Measurements from ENCODE around the gene KYAT1. TPM values are rescaled to one million over a fixed set of nuclear protein-coding genes. Genes with fewer than 3 reads are reported as not detected.

KYAT1 gene
- total RNA-seq, 2 experiments from 2014 or later: 17.0 to 18.6 TPM

DNA sequence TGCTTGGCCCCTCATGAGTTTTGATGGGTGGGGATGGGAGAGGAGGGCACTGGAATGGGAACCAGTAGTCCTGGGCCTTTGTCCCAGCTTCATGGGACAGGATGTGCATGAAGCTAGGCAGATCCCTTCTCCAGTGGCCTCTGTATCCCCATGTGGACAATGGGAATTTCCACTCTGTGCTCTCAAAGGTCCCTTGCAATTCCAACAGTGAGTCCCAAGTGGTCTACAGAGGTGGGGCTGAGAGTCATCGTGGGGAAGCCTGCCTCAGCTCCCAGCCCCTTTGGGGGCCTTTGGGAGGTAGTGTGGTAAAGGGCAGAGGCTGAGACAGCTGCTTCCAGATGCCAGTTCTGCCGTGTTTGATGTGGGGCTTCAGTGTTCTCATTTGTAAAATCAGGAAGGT is 37.2 kb upstream of the KYAT1 start:
- DNase-seq (no peak), ATAC-seq (no peak)
- no peak for TF ChIP-seq CTCF (IDR thresholded peaks at IDR 0.05)
- intact Hi-C loops (cut with micrococcal nuclease): no loop called here
- H3K36me3 Mint-ChIP-seq (ENCODE audit: low read depth): peaks cover 9% of the 10 kb centered on the region
- H3K9me3 Mint-ChIP-seq: no peaks in the 10 kb centered on the region
- H3K4me1 Mint-ChIP-seq (ENCODE audit: low read depth): peaks cover 18% of the 10 kb centered on the region
- CTCF ChIA-PET: interaction anchor here (0.6 to 2.8 kb wide), 4 partner anchors 8 to 11 kb away, joined by 3 to 13 read pairs (median 3); no protein-coding TSS in a partner anchor
- POLR2A ChIA-PET: interaction anchor here (0.8 kb wide), 1 partner anchor 13 kb away, joined by 3 read pairs; no protein-coding TSS in a partner anchor
- no peak overlapping the region for H3K4me3 Mint-ChIP-seq
- no peaks in the 10 kb centered on the region for H3K27me3 Mint-ChIP-seq
- peak overlapping the region; percentile 12 for H3K27ac Mint-ChIP-seq

DNA sequence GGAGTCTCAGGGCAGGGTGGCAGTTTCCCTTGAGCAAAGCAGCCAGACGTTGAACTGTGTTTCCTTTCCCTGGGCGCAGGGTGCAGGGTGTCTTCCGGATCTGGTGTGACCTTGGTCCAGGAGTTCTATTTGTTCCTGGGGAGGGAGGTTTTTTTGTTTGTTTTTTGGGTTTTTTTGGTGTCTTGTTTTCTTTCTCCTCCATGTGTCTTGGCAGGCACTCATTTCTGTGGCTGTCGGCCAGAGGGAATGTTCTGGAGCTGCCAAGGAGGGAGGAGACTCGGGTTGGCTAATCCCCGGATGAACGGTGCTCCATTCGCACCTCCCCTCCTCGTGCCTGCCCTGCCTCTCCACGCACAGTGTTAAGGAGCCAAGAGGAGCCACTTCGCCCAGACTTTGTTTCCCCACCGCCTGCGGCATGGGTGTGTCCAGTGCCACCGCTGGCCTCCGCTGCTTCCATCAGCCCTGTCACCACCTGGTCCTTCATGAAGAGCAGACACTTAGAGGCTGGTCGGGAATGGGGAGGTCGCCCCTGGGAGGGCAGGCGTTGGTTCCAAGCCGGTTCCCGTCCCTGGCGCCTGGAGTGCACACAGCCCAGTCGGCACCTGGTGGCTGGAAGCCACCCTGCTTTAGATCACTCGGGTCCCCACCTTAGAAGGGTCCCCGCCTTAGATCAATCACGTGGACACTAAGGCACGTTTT is 35.5 kb upstream of the KYAT1 start:
- ATAC-seq: no peak
- no peaks in the 10 kb centered on the region for H3K27me3 Mint-ChIP-seq
- ChIA-PET POLR2A (no interaction called here), CTCF (interaction anchor here (2.8 to 3.6 kb wide), 2 partner anchors 11 kb away, joined by 13 to 19 read pairs; no protein-coding TSS in a partner anchor)
- H3K4me1 Mint-ChIP-seq (ENCODE audit: low read depth): peaks cover 32% of the 10 kb centered on the region
- no peak overlapping the region for H3K4me3 Mint-ChIP-seq
- DNase-seq: no peak
- H3K9me3 Mint-ChIP-seq: no peaks in the 10 kb centered on the region
- no peak for TF ChIP-seq CTCF (IDR thresholded peaks at IDR 0.05)
- H3K27ac Mint-ChIP-seq: peak overlapping the region; percentile 42
- peaks cover 18% of the 10 kb centered on the region for H3K36me3 Mint-ChIP-seq (ENCODE audit: low read depth)
- intact Hi-C loops (cut with micrococcal nuclease): no loop called here

DNA sequence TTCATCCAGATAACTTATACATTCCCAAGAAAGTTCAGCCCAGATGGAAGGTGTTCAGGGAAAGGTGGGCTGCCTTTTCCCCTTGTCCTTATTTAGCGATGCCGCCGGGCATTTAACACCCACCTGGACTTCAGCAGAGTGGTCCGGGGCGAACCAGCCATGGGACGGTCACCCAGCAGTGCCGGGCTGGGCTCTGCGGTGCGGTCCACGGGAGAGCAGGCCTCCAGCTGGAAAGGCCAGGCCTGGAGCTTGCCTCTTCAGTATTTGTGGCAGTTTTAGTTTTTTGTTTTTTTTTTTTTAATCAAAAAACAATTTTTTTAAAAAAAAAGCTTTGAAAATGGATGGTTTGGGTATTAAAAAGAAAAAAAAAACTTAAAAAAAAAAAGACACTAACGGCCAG is 35.0 kb upstream of the KYAT1 start:
- ChIA-PET POLR2A (no interaction called here), CTCF (interaction anchor here (3.6 kb wide), 1 partner anchor 11 kb away, joined by 19 read pairs; no protein-coding TSS in a partner anchor)
- Mint-ChIP-seq H3K9me3 (no peaks in the 10 kb centered on the region), H3K4me1 (ENCODE audit: low read depth) (peaks cover 38% of the 10 kb centered on the region), H3K36me3 (ENCODE audit: low read depth) (peaks cover 18% of the 10 kb centered on the region), H3K27ac (peak overlapping the region; percentile 42), H3K27me3 (no peaks in the 10 kb centered on the region), H3K4me3 (no peak overlapping the region)
- TF ChIP-seq CTCF (IDR thresholded peaks at IDR 0.05): no peak
- ATAC-seq (no peak), DNase-seq (no peak)
- intact Hi-C loops (cut with micrococcal nuclease): no loop called here

DNA sequence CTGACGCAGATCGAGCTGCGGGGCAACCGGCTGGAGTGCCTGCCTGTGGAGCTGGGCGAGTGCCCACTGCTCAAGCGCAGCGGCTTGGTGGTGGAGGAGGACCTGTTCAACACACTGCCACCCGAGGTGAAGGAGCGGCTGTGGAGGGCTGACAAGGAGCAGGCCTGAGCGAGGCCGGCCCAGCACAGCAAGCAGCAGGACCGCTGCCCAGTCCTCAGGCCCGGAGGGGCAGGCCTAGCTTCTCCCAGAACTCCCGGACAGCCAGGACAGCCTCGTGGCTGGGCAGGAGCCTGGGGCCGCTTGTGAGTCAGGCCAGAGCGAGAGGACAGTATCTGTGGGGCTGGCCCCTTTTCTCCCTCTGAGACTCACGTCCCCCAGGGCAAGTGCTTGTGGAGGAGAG is 34.5 kb upstream of the KYAT1 start:
- CTCF ChIA-PET: interaction anchor here (3.6 kb wide), 1 partner anchor 12 kb away, joined by 19 read pairs; no protein-coding TSS in a partner anchor
- Mint-ChIP-seq H3K4me3 (no peak overlapping the region), H3K4me1 (ENCODE audit: low read depth) (peaks cover 41% of the 10 kb centered on the region), H3K9me3 (no peaks in the 10 kb centered on the region), H3K36me3 (ENCODE audit: low read depth) (peaks cover 18% of the 10 kb centered on the region), H3K27me3 (no peaks in the 10 kb centered on the region), H3K27ac (no peak overlapping the region)
- ATAC-seq (no peak), DNase-seq (no peak)
- POLR2A ChIA-PET: no interaction called here
- intact Hi-C loops (cut with micrococcal nuclease): no loop called here
- TF ChIP-seq CTCF (IDR thresholded peaks at IDR 0.05): no peak
